Neural progenitor cell (in vitro differentiated cells): ENCODE measurements around the gene DCTN3. TPM values are rescaled to one million over a fixed set of nuclear protein-coding genes. Genes with fewer than 3 reads are reported as not detected.

ENCODE experiments used
- DNase-seq: peaks from one replicate; pipeline ENCODE4 v3.0.0-alpha.2; 2016; ENCODE audit warnings: low spot score
- H2AFZ ChIP-seq: fragments of 200-600 bp; sonication (generic); replicated peaks from 2 replicates; pipeline ENCODE4 v1.6.1; 2016; ENCODE audit warnings: antibody characterized with exemption
- H3F3A ChIP-seq: fragments of 200-600 bp; sonication (generic); 2 replicates; pipeline ENCODE4 v1.6.1; 2016; ENCODE audit warnings: antibody characterized with exemption, low read depth
- H3K27ac ChIP-seq: fragments of 200-600 bp; sonication (generic); 2 replicates; pipeline ENCODE4 v1.5.1; 2016; ENCODE audit warnings: mild to moderate bottlenecking
- H3K27me3 ChIP-seq: fragments of 200-600 bp; sonication (generic); 2 replicates; pipeline ENCODE4 v1.6.1; 2016; ENCODE audit warnings: mild to moderate bottlenecking, moderate library complexity
- H3K36me3 ChIP-seq: fragments of 200-600 bp; sonication (generic); 2 replicates; pipeline ENCODE4 v1.5.1; 2016
- H3K4me1 ChIP-seq: fragments of 200-600 bp; sonication (generic); 2 replicates; pipeline ENCODE4 v1.6.1; 2016; ENCODE audit warnings: mixed run types
- H3K4me2 ChIP-seq: fragments of 200-600 bp; sonication (generic); 2 replicates; pipeline ENCODE4 v1.6.1; 2016
- H3K4me3 ChIP-seq: fragments of 200-600 bp; sonication (generic); 2 replicates; pipeline ENCODE4 v1.5.1; 2016
- H3K79me2 ChIP-seq: fragments of 200-600 bp; sonication (generic); 2 replicates; pipeline ENCODE4 v1.6.1; 2016; ENCODE audit warnings: low read depth
- H3K9ac ChIP-seq: fragments of 200-600 bp; sonication (generic); 2 replicates; pipeline ENCODE4 v1.6.1; 2016
- H3K9me3 ChIP-seq: fragments of 200-600 bp; sonication (generic); 2 replicates; pipeline ENCODE4 v1.5.1; 2016; ENCODE audit warnings: low read depth
- H4K20me1 ChIP-seq: fragments of 200-600 bp; sonication (generic); 2 replicates; pipeline ENCODE4 v1.6.1; 2016; ENCODE audit warnings: low read depth
- H3K27ac Mint-ChIP-seq: 3 replicates; pipeline ENCODE4 v1.8.0; 2021; ENCODE audit warnings: mixed read lengths
- H3K27me3 Mint-ChIP-seq: 2 replicates; pipeline ENCODE4 v1.8.0; 2022; ENCODE audit warnings: low read depth, mild to moderate bottlenecking, inconsistent platforms, moderate library complexity, mixed read lengths; ENCODE audit not compliant: insufficient read depth
- H3K36me3 Mint-ChIP-seq: 3 replicates; pipeline ENCODE4 v1.8.0; 2021; ENCODE audit warnings: mixed read lengths
- H3K4me1 Mint-ChIP-seq: 3 replicates; pipeline ENCODE4 v1.8.0; 2021; ENCODE audit warnings: mixed read lengths
- H3K4me3 Mint-ChIP-seq: 3 replicates; pipeline ENCODE4 v1.8.0; 2021; ENCODE audit warnings: mild to moderate bottlenecking, moderate library complexity, mixed read lengths
- H3K9me3 Mint-ChIP-seq: 3 replicates; pipeline ENCODE4 v1.8.0; 2020; ENCODE audit warnings: mixed read lengths
- EZH2 ChIP-seq: fragments of 200-600 bp; sonication (generic); IDR thresholded peaks from 2 replicates; pipeline ENCODE4 v1.6.1; 2017; ENCODE audit warnings: antibody characterized with exemption, mild to moderate bottlenecking, moderate library complexity
- EZH2phosphoT487 ChIP-seq: fragments of 200-600 bp; sonication (generic); IDR thresholded peaks from 2 replicates; pipeline ENCODE4 v1.6.1; 2017; ENCODE audit warnings: antibody characterized with exemption
- total RNA-seq: library from RNA; depleted of rRNA; stranded (reverse); fragments of >200 nt; gene quantifications from 2 replicates; pipeline ENCODE4 v1.2.3, GENCODE V29; 2015; ENCODE audit warnings: low replicate concordance
- TF ChIP-seq, protein P1 (sequence below): fragments of 200-600 bp; sonication (generic); IDR thresholded peaks from 2 replicates; pipeline ENCODE4 v1.5.1; 2017; ENCODE audit warnings: antibody characterized with exemption, mild to moderate bottlenecking

Gene DCTN3
- total RNA-seq, 1 donor from 2014 or later: 45.6 TPM

DNA sequence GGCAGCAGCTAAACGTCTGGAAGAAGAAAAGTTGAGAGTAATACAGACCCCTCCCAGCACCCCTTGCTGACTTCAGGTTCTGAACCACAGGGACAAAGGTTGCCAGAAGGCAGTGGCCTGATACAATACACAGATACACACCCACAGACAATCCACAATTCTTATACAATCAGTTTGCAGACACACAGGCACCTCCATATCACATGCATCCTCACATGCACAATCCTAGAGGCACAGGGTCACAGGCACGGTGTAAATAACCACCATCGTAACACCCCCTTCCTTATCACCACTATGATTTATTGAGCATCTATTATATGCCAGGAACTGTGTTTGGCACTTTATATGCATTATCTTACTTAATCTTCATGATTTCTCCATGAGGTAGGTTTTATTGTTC, 39.0 kb downstream of the DCTN3 start:
- no peak for TF ChIP-seq EZH2phosphoT487
- TF ChIP-seq EZH2: no peak
- TF ChIP-seq, protein P1, sequence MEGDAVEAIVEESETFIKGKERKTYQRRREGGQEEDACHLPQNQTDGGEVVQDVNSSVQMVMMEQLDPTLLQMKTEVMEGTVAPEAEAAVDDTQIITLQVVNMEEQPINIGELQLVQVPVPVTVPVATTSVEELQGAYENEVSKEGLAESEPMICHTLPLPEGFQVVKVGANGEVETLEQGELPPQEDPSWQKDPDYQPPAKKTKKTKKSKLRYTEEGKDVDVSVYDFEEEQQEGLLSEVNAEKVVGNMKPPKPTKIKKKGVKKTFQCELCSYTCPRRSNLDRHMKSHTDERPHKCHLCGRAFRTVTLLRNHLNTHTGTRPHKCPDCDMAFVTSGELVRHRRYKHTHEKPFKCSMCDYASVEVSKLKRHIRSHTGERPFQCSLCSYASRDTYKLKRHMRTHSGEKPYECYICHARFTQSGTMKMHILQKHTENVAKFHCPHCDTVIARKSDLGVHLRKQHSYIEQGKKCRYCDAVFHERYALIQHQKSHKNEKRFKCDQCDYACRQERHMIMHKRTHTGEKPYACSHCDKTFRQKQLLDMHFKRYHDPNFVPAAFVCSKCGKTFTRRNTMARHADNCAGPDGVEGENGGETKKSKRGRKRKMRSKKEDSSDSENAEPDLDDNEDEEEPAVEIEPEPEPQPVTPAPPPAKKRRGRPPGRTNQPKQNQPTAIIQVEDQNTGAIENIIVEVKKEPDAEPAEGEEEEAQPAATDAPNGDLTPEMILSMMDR: no peak
- no peaks in the 10 kb centered on the region for H3K79me2 ChIP-seq
- H3K27ac ChIP-seq: no peak overlapping the region
- H3K36me3 Mint-ChIP-seq: peaks cover under 1% of the 10 kb centered on the region
- H3K27ac Mint-ChIP-seq: peak overlapping the region; percentile 100
- no peak overlapping the region for H2AFZ ChIP-seq
- DNase-seq: no peak
- no peaks in the 10 kb centered on the region for H3K9me3 ChIP-seq
- H3K4me2 ChIP-seq: peak overlapping the region; percentile 94
- peaks cover 55% of the 10 kb centered on the region for H3F3A ChIP-seq
- H4K20me1 ChIP-seq: peaks cover 37% of the 10 kb centered on the region
- H3K4me1 ChIP-seq: peaks cover 69% of the 10 kb centered on the region
- no peaks in the 10 kb centered on the region for H3K36me3 ChIP-seq
- H3K27me3 ChIP-seq: peaks cover 39% of the 10 kb centered on the region
- H3K9ac ChIP-seq: no peak overlapping the region
- H3K9me3 Mint-ChIP-seq: no peaks in the 10 kb centered on the region
- no peak overlapping the region for H3K4me3 ChIP-seq
- peak overlapping the region; percentile 75 for H3K4me3 Mint-ChIP-seq
- H3K27me3 Mint-ChIP-seq: peaks cover 6% of the 10 kb centered on the region
- H3K4me1 Mint-ChIP-seq: peaks cover 87% of the 10 kb centered on the region

DNA sequence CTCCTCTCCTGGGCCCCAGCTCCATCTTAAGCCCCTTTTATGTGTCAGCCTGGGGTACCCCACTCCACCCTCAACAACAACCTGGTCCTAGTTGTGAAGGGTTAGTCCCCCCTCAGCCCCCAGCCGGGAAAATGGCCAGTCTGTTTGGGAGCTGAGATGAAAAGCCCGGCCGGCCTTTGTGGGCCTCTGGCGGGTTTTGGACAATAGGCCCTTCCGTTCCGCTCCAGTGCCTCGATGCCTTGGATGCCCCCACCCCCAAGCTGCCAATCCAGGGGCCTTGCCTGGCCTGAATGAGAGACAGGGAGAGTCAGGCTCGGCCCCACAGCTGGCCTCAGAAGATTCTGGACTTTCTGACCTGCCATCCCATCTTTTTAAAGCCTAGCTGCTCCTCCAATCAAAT, 39.9 kb downstream of the DCTN3 start:
- Histone ChIP-seq H3K4me1 (peaks cover 70% of the 10 kb centered on the region), H3K9ac (no peak overlapping the region), H3K4me3 (peak overlapping the region; percentile 55), H4K20me1 (peaks cover 31% of the 10 kb centered on the region), H2AFZ (no peak overlapping the region), H3K27me3 (peaks cover 29% of the 10 kb centered on the region), H3F3A (peaks cover 59% of the 10 kb centered on the region), H3K36me3 (no peaks in the 10 kb centered on the region), H3K79me2 (no peaks in the 10 kb centered on the region), H3K9me3 (no peaks in the 10 kb centered on the region), H3K27ac (peak overlapping the region; percentile 89), H3K4me2 (peak overlapping the region; percentile 94)
- peak; percentile 96 for DNase-seq
- peaks cover 6% of the 10 kb centered on the region for H3K27me3 Mint-ChIP-seq
- TF ChIP-seq EZH2phosphoT487: no peak
- TF ChIP-seq, protein P1: no peak
- no peak for TF ChIP-seq EZH2
- H3K9me3 Mint-ChIP-seq: no peaks in the 10 kb centered on the region
- H3K4me3 Mint-ChIP-seq: peak overlapping the region; percentile 75
- peaks cover 85% of the 10 kb centered on the region for H3K4me1 Mint-ChIP-seq
- H3K36me3 Mint-ChIP-seq: peaks cover 6% of the 10 kb centered on the region
- peak overlapping the region; percentile 100 for H3K27ac Mint-ChIP-seq

DNA sequence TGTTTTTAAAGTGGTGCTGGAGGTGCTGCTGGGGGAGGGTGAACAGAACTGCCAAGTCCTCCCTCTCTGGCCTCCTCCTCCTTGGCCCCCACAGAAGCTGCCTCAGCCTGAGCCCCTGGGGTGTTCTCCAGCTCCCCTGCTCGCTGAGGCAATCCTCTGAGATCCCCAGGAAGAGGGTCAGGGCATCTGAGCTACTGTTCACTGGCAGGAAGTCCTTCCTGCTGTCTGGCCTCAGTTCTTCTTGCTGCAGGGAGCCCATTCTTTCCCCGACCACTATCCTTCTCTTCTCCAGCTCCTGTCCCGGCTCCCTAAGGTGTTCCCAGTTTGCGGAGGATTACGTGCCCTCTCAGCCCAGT, 40.5 kb downstream of the DCTN3 start:
- Histone ChIP-seq H3K9ac (no peak overlapping the region), H3K9me3 (no peaks in the 10 kb centered on the region), H3K36me3 (no peaks in the 10 kb centered on the region), H3K79me2 (no peaks in the 10 kb centered on the region), H3K4me2 (peak overlapping the region; percentile 94), H3F3A (peaks cover 59% of the 10 kb centered on the region), H2AFZ (no peak overlapping the region), H3K4me1 (peaks cover 74% of the 10 kb centered on the region), H3K4me3 (peak overlapping the region; percentile 55), H3K27ac (peak overlapping the region; percentile 89), H3K27me3 (peaks cover 23% of the 10 kb centered on the region), H4K20me1 (peaks cover 28% of the 10 kb centered on the region)
- Mint-ChIP-seq H3K27me3 (peaks cover 6% of the 10 kb centered on the region), H3K27ac (peak overlapping the region; percentile 100), H3K36me3 (peaks cover 6% of the 10 kb centered on the region), H3K4me3 (peak overlapping the region; percentile 75), H3K4me1 (peaks cover 84% of the 10 kb centered on the region), H3K9me3 (no peaks in the 10 kb centered on the region)
- DNase-seq: no peak
- TF ChIP-seq EZH2phosphoT487: no peak
- TF ChIP-seq EZH2: no peak
- TF ChIP-seq, protein P1: no peak
